ENCODE measurements around the gene POLR1G.

DNA sequence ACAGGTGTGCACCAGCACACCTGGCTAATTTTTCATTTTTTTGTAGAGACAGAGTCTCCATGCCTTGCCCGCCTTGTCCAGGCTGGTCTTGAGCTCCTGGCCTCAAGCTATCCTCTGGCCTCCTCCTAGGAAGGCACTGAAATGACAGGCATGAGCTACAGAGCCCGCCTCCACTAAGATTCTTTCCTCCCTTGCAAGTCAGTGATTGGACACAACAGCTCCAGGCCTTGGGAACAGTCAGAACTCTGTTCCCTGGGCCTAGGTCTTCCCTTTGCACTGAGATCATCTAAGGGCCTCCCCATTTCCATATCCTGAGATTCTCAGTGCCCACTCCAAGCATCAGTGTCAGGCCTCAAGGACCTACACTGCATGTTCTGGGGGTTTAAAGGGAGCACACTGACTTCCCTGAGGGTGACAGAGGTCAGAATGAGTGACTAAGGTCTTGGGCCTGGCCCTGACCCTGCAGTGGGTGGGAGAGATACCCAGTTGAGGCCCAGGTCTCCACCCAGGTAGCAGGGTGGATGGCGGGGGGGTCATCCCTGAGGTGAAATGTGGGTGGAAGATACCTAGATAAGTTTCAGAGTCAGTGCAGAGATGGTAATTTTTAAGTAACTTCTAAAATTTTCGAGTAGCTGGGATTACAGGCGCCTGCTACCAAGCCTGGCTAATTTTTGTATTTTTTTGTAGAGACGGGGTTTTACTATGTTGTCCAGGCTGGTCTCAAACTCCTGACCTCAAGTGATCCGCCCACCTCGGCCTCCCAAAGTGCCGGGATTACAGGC, 34.6 kb downstream of the POLR1G start:
- TF ChIP-seq PPARA (CRISPR knock-in tag; IDR thresholded peaks at IDR 0.05; ENCODE audit: borderline replicate concordance), result no peak
- TF ChIP-seq, protein P1, sequence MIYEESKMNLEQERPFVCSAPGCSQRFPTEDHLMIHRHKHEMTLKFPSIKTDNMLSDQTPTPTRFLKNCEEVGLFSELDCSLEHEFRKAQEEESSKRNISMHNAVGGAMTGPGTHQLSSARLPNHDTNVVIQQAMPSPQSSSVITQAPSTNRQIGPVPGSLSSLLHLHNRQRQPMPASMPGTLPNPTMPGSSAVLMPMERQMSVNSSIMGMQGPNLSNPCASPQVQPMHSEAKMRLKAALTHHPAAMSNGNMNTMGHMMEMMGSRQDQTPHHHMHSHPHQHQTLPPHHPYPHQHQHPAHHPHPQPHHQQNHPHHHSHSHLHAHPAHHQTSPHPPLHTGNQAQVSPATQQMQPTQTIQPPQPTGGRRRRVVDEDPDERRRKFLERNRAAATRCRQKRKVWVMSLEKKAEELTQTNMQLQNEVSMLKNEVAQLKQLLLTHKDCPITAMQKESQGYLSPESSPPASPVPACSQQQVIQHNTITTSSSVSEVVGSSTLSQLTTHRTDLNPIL (CRISPR knock-in tag; IDR thresholded peaks at IDR 0.05; ENCODE audit: low read depth), result no peak
- TF ChIP-seq, protein P2, sequence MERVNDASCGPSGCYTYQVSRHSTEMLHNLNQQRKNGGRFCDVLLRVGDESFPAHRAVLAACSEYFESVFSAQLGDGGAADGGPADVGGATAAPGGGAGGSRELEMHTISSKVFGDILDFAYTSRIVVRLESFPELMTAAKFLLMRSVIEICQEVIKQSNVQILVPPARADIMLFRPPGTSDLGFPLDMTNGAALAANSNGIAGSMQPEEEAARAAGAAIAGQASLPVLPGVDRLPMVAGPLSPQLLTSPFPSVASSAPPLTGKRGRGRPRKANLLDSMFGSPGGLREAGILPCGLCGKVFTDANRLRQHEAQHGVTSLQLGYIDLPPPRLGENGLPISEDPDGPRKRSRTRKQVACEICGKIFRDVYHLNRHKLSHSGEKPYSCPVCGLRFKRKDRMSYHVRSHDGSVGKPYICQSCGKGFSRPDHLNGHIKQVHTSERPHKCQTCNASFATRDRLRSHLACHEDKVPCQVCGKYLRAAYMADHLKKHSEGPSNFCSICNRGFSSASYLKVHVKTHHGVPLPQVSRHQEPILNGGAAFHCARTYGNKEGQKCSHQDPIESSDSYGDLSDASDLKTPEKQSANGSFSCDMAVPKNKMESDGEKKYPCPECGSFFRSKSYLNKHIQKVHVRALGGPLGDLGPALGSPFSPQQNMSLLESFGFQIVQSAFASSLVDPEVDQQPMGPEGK (CRISPR knock-in tag; IDR thresholded peaks at IDR 0.05; ENCODE audit: borderline replicate concordance), result no peak
- TF ChIP-seq GLIS3 (CRISPR knock-in tag; IDR thresholded peaks at IDR 0.05), result no peak
- no peak for TF ChIP-seq ZNF565 (CRISPR knock-in tag; conservative IDR thresholded peaks at IDR 0.05; ENCODE audit: low read depth)
- TF ChIP-seq CSDC2 (CRISPR knock-in tag; IDR thresholded peaks at IDR 0.05), result no peak
- TF ChIP-seq ARNTL (CRISPR knock-in tag; IDR thresholded peaks at IDR 0.05; ENCODE audit: borderline replicate concordance, low read depth), result no peak
- TF ChIP-seq ZC3H10 (CRISPR knock-in tag; IDR thresholded peaks at IDR 0.05), result no peak
- TF ChIP-seq TCF4 (CRISPR knock-in tag; IDR thresholded peaks at IDR 0.05; ENCODE audit: borderline replicate concordance), result no peak
- no peak for TF ChIP-seq ZFP30 (CRISPR knock-in tag; IDR thresholded peaks at IDR 0.05)
- TF ChIP-seq, protein P3, sequence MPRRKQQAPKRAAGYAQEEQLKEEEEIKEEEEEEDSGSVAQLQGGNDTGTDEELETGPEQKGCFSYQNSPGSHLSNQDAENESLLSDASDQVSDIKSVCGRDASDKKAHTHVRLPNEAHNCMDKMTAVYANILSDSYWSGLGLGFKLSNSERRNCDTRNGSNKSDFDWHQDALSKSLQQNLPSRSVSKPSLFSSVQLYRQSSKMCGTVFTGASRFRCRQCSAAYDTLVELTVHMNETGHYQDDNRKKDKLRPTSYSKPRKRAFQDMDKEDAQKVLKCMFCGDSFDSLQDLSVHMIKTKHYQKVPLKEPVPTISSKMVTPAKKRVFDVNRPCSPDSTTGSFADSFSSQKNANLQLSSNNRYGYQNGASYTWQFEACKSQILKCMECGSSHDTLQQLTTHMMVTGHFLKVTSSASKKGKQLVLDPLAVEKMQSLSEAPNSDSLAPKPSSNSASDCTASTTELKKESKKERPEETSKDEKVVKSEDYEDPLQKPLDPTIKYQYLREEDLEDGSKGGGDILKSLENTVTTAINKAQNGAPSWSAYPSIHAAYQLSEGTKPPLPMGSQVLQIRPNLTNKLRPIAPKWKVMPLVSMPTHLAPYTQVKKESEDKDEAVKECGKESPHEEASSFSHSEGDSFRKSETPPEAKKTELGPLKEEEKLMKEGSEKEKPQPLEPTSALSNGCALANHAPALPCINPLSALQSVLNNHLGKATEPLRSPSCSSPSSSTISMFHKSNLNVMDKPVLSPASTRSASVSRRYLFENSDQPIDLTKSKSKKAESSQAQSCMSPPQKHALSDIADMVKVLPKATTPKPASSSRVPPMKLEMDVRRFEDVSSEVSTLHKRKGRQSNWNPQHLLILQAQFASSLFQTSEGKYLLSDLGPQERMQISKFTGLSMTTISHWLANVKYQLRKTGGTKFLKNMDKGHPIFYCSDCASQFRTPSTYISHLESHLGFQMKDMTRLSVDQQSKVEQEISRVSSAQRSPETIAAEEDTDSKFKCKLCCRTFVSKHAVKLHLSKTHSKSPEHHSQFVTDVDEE (CRISPR knock-in tag; IDR thresholded peaks at IDR 0.05), result no peak
- TF ChIP-seq, protein P4, sequence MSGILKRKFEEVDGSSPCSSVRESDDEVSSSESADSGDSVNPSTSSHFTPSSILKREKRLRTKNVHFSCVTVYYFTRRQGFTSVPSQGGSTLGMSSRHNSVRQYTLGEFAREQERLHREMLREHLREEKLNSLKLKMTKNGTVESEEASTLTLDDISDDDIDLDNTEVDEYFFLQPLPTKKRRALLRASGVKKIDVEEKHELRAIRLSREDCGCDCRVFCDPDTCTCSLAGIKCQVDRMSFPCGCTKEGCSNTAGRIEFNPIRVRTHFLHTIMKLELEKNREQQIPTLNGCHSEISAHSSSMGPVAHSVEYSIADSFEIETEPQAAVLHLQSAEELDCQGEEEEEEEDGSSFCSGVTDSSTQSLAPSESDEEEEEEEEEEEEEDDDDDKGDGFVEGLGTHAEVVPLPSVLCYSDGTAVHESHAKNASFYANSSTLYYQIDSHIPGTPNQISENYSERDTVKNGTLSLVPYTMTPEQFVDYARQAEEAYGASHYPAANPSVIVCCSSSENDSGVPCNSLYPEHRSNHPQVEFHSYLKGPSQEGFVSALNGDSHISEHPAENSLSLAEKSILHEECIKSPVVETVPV (CRISPR knock-in tag; IDR thresholded peaks at IDR 0.05), result no peak
- TF ChIP-seq, protein P5, sequence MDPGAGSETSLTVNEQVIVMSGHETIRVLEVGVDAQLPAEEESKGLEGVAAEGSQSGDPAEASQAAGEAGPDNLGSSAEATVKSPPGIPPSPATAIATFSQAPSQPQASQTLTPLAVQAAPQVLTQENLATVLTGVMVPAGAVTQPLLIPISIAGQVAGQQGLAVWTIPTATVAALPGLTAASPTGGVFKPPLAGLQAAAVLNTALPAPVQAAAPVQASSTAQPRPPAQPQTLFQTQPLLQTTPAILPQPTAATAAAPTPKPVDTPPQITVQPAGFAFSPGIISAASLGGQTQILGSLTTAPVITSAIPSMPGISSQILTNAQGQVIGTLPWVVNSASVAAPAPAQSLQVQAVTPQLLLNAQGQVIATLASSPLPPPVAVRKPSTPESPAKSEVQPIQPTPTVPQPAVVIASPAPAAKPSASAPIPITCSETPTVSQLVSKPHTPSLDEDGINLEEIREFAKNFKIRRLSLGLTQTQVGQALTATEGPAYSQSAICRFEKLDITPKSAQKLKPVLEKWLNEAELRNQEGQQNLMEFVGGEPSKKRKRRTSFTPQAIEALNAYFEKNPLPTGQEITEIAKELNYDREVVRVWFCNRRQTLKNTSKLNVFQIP (CRISPR knock-in tag; IDR thresholded peaks at IDR 0.05; ENCODE audit: borderline replicate concordance, low read depth), result no peak

Measured in SK-N-SH treated with all-trans-retinoic acid at 6 μM for 48 hours (cell line).